Measurements from ENCODE around the gene PTN.

PTN gene

GRCh38 chr7:137343281-137343841 is at the start of gene PTN:
PTN (minus strand) TSS chr7:137343733; CDS start chr7:137254973, 88,760 bp downstream.
- DNase-seq: no peak

DNA sequence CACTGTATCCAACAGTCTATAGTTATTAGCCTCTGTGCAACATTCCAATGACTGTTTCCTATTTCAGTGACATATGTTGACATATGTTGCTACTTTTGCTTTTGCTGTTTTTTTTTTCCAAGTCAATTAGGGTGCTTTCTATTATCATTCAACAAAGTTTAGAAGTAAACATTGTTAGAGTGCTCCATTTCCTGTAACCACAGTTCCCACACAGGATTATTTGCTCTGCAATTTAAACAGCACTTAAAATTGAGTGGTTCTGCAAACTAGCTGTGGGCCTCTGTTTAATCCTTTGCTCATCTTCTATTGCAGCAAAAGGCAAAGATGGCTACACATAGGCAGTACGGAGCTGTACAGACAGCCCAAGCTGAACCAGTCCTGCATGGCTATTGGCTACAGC is 46.5 kb upstream of the PTN start:
- no peak for DNase-seq

DNA sequence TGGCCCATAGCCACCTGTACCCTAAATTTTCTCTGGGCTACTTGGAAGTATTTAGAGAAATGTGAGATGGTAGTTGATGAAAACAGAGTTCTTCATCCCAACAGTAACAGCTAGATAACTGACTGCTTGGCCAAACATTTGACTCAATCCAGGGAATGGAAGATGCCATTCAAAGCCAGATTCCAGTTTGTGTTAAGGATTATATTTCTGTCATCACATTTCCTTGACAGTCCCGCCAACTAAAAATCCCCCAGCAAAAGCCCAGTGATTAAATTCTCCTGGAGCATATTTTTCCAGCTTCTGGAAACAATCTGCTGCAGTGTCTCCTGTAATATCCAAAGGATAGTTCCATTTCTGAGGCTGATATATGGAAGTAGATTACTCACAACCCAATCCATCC is 45.4 kb upstream of the PTN start:
- no peak for DNase-seq

GRCh38 chr7:137386966-137387365 is 43.4 kb upstream of the PTN start:
- DNase-seq: no peak

DNA sequence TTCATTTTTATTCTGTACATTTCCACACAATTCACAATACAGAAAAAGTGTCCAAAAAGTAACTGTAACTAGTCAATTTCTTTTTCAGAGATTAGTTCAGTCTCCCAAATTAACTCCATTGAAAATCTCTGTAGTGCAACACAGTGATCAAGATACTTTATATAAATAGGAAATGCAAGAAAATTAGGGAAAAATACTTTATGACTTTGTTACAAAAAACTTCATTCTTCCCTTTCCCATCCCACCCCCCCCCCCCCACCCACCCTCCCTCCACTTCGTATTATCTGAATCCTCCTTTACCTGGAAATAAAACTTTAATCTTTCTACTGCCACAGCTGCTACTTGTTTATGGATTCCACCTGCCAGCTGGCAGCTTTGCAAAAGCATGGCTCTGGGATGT is 37.5 kb upstream of the PTN start:
- no peak for DNase-seq

DNA sequence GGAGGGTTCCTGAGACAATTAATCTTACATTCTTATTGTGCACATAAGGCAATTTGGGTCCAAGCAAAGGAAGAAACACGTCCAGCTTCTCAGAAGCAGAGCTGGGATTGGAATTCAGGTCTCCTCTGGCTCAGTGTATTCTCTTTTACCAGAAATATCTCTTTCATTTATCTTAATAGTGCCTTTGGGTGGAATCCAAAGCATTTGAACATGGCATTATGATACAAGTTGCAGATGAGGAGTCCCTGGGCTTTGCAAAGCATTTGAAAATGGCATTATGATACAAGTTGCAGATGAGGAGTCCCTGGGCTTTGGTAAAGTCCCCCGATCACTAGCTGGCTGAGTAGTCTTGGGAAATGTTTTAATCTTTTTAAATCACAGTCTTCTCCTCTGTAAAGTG is 30.0 kb upstream of the PTN start:
- DNase-seq: no peak

- DNase-seq: no peak
Observed at GRCh38 chr7:137371616-137372015, 28.1 kb upstream of the PTN start.

- no peak for DNase-seq
Observed at GRCh38 chr7:137366995-137367394, 23.5 kb upstream of the PTN start.

DNA sequence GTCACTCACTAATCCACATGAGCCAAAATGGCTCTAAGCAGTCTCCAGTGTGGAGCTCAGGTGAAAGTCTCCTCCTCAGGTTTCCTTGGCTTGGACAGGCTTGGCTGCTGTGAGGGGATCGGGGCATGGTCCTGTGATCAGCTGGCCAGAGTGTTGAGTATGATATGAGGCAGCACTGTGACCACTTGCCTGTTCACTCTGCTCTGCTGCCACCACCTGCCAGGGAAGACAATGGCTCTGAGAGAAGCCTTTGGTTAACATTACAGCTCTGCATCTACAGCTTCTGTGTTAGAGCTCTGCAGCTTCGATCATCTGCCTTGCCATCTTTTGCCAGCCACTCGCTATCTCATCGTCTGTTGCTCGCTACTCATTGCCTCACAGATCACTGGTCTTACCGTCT is 20.1 kb upstream of the PTN start:
- no peak for DNase-seq

DNA sequence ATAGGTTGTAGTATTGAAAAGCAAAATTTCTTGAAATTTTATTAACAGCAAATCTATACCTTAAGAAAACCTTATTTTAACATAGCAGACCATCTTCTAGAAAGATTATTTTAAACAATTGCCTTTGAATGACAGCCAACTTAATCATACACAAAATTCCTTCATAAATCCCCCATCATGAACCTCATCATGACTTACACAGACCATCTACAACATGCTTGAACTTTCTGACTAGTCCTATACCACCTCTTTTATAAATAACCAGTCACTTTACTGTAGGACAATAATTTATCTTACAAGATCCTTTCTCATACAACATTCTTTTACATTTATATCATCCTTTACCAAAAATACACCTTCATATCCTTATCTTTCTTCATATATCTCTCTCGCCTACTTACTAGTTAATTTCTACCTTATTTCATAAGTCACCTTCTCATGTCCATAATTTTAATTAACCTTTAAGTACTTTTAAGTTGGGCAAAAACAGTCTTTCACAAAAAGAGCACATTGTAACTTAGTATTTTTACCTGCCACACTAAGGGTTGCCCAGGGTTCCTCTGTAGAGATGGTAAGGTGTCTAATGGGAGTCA is 16.6 kb upstream of the PTN start:
- no peak for DNase-seq

GRCh38 chr7:137354961-137355360 is 11.4 kb upstream of the PTN start:
- DNase-seq: no peak

DNA sequence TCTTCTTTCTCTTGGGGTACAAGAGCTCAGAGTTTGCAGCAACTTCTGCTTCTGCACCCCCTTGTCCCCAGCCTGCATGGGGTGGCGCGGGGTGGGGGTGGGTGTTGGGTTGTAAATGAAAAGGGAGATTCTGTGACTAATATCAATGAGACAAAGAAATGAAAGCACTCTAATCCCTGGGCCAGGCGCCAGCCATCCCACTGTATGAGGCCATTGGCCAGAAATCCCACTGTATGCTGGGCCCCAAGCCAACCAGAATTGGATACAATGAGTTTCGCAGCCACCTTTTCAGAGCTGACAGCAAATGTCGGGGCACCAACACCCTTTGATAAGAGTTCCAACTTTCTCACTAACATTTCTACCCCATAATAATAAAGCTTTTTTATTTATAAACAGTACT is 10.9 kb upstream of the PTN start:
- DNase-seq: no peak

DNA sequence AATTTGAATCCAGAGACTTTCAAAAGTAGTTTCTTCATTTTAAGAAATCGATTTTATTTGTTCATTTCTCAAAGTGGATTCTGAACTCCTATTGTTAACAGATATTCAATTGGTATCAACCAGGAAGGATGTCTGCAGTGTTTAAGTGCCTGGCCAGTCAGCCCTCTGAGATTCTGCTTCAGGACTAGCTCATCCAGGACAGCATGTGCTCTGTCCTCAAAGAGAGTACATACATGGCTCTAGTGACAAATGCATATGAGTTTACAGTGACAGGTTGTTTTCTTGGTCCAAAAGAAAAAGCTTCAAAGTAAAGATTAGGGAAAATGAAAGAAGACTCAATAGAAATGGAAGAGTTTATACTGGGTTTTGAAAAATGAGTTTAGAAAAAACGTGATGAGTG is 8.4 kb upstream of the PTN start:
- DNase-seq: no peak

GRCh38 chr7:137345799-137346449 is 2.4 kb upstream of the PTN start:
- DNase-seq: no peak

DNA sequence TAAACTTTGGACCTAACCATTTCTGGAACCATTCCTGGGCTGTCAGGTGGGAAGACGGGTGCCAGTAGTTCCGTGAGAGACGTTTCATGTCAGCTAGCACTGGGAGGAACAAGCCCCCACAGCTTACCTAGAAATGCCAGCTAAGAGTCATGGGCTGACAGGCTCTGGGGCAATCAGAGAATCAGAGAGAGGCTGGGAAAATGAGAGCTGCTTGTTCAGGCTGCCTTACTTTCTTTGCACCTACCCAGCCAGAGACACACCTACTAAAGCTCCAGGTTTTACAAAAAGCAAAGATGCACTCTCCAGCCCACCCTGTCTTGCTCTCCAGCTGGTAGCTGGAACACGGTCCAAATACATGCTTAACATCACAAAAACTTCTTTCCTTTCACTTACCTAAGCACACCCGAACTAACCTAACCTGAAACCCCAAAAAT is 688 bp downstream of the PTN start:
- DNase-seq: no peak

DNA sequence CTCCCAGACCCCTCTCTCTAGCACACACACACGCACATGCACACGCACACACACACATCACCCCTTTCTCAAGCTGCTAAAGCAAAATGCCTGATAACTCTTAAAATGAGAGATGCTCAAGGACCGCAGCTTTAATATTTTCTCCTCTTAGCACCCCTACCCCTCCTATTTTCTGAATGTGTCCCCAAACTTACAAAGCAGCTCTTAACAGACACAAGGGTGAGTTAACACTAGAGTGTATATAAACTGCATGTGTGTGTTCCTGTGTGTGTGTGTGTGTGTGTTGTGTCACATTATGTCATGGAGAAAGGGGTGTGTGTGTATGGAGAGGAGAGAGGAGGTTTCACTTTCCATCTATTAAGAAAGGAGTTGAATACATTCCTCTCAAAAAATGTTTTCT is 1.3 kb downstream of the PTN start:
- no peak for DNase-seq

DNA sequence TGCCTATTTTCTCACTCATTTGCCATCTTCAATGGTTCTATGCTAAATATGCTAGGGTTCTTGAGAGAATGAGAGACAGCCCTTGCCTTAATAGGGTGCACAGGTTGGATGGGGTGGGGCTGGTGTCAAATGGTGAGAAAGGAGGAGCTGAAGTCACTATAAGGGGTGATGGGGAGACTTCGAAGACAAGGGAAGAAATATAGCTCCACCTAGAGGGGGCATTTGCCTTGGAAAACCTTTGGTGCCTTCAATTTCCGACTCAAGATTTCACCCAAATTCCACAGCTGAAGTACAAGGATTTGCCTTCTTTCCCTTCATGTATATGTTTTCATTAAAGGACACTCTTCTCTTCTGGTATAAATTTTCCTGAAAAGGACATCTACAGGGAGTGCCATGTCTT is 5.6 kb downstream of the PTN start:
- no peak for DNase-seq

DNA sequence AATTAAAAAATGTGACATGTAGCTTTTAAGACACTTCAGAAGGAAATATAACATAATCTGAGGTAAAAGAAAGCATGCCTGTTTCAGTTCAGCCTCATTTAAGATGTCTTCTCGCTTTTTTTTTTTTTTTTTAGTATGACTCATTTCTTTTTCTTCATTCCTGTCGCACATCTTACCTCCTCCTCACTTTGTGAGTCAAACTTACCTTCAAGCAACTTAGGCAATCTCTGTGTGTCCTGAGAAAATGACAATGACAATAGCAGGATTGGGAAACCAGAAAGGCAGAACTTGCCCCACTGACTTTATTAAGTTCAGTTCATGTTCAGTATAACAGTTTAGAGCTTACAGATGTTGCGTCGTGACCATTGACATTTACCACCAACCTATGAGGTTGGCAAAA is 7.7 kb downstream of the PTN start:
- no peak for DNase-seq

GRCh38 chr7:137331378-137331777 is 12.2 kb downstream of the PTN start:
- no peak for DNase-seq

- no peak for DNase-seq
Observed at GRCh38 chr7:137329411-137329810, 14.1 kb downstream of the PTN start.

GRCh38 chr7:137328373-137329120 is 15.0 kb downstream of the PTN start:
- no peak for DNase-seq

DNA sequence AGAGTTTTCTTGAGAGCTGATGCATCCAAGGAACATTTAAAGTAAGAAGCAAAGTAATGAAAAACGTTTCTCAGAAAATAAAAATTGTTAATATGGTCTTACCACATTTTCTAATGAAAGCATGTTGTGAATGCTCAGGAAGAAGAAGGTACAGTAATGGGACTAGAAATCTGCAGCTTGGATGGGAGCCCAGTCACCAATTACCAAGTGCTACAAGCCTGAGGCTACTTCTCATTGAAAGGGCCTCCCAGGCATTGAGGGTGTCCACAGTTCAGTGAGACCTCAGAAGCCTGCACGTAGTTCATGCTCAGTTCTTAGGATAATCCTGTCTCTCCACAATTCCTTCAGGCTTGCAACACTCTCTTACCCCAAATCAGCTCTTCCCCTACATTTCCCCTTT is 17.6 kb downstream of the PTN start:
- DNase-seq: no peak

DNA sequence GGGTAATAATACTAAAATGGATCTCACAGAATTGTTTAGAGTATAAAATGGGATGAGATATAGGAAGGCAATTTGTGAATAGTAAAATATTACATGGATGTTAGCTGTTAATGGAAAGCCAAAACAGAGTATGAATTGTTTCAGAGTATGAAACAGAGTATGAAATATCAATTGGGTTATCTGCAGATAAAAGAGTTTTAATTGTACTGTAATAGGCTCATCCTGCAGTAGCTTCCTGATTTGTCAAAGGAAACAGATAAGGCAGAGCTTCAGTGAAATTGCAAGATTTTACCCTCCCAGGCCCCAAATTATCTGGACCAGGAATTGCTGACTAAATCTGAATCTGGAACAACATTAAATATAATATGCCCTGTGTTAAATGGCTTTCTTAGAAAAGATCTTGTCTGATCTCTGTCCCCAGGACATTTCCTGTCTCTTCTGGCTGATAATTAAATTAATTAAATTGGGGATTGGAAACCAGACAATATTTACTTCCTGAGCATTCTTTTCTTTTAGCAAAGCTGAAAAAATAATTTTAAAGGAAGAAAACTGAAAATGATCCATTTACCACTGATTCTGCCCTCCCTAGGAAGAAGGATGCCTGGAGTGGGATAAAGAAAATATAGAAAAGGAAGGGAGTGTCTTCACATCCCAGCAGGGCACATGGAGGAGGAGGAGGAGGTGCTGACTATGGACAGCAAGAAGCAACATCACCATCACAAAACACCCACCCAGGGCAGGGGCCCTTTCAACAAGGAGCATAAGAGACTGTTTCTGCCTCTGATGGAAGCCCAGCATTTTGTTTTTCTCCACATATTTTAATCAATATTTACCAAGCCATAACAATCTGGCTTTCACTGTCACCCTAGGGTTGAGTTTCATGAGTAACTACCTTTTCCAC is 18.5 kb downstream of the PTN start:
- no peak for DNase-seq

Measured in NCI-H1417 treated with DMSO at 0.1 percent for 48 hours (cell line).